ENCODE data around the gene STARD9.

DNA sequence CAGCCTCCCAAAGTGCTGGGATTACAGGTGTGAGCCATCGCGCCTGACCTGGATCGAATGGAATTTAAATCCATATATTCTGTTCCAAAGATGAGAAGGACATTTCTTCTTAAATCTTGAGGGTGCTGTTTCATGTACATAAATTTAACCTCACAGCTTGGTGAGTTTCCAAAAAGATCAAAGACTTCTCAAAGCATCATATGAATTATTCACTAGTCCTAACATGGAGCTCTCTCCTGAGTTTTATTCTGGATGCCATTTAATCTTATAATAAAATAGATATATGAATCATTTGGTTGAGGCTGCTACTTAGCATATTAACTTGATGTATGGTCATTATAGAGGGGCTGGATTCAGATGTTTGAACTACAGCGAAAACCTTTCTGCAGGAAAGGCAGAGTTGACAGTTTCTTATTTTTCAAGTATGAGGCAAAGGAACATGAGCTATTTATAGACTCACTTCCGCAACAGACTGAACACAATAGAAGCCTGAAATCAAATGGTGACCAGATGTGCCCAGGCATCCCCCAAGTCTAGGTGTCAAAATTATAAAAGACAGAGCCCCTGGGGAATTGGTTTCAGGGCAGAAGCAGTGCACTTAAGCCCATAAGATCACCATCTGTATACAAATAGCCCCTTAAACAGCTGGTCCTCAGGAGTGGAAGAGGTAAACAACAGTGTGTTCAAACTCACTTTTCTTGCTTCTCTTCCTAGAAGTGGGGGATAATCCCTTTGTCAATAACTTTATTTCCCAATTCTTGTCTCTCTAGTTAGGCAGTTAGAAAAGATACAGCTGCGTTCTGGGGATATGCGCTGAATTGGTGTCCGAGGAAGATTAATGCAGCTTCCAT lies 29.7 kb downstream of the STARD9 start:
- TF ChIP-seq FOXM1 (IDR thresholded peaks at IDR 0.05; ENCODE audit: borderline replicate concordance, low read depth): no peak
- TF ChIP-seq USF1 (IDR thresholded peaks at IDR 0.05): no peak
- no peak for TF ChIP-seq CEBPB (IDR thresholded peaks at IDR 0.05)
- no peak for TF ChIP-seq TAF1 (IDR thresholded peaks at IDR 0.05; ENCODE audit: low read depth)
- TF ChIP-seq RAD21 (IDR thresholded peaks at IDR 0.05; ENCODE audit: low read depth): no peak
- no peak for TF ChIP-seq YY1 (IDR thresholded peaks at IDR 0.05; ENCODE audit: low read depth)
- no peak for TF ChIP-seq TCF12 (IDR thresholded peaks at IDR 0.05; ENCODE audit: low read depth)
- TF ChIP-seq CREB1 (IDR thresholded peaks at IDR 0.05; ENCODE audit: low read depth): no peak
